ENCODE results near the gene HYCC2.
"Not testable (repeated sequence)": the region's sequence is repeated elsewhere in the genome, so short reads cannot be mapped to it uniquely, and the experiment has no call there.

The HYCC2 gene

GRCh38 chr2:201070948-201071478 is 458 bp downstream of the HYCC2 start:
- DNase-seq = no peak

GRCh38 chr2:201064797-201065329 is 6.6 kb downstream of the HYCC2 start:
- no peak for DNase-seq

GRCh38 chr2:201063516-201063915 is 8.0 kb downstream of the HYCC2 start:
- DNase-seq = not testable (repeated sequence)

GRCh38 chr2:201059961-201060755 is 11.3 kb downstream of the HYCC2 start:
- DNase-seq = no peak

GRCh38 chr2:201058914-201059313 is 12.6 kb downstream of the HYCC2 start:
- no peak for DNase-seq

- DNase-seq = no peak
Observed at GRCh38 chr2:201057715-201058248, 13.7 kb downstream of the HYCC2 start.

GRCh38 chr2:201057087-201057521 is 14.4 kb downstream of the HYCC2 start:
- DNase-seq = no peak

- no peak for DNase-seq
Observed at GRCh38 chr2:201049455-201049854, 22.0 kb downstream of the HYCC2 start.

- no peak for DNase-seq
Observed at GRCh38 chr2:201046881-201047280, 24.6 kb downstream of the HYCC2 start.

- not testable (repeated sequence) for DNase-seq
Observed at GRCh38 chr2:201043050-201043449, 28.4 kb downstream of the HYCC2 start.

- not testable (repeated sequence) for DNase-seq
Observed at GRCh38 chr2:201042451-201042850, 29.0 kb downstream of the HYCC2 start.

- DNase-seq = no peak
Observed at GRCh38 chr2:201040867-201041628, 30.4 kb downstream of the HYCC2 start.

- DNase-seq = no peak
Observed at GRCh38 chr2:201038855-201039254, 32.6 kb downstream of the HYCC2 start.

GRCh38 chr2:201038361-201038760 is 33.1 kb downstream of the HYCC2 start:
- not testable (repeated sequence) for DNase-seq

- not testable (repeated sequence) for DNase-seq
Observed at GRCh38 chr2:201034355-201034754, 37.1 kb downstream of the HYCC2 start.

GRCh38 chr2:201024518-201024917 is 47.0 kb downstream of the HYCC2 start:
- no peak for DNase-seq

GRCh38 chr2:201021914-201022313 is 49.6 kb downstream of the HYCC2 start:
- DNase-seq = no peak
